IMR-90 (cell line): ENCODE measurements around the gene HOXA13. TPM values are rescaled to one million over a fixed set of nuclear protein-coding genes. Genes with fewer than 3 reads are reported as not detected.
A peak's percentile ranks its signal among the peaks of the same experiment; 100 is the strongest.

Source experiments
- ATAC-seq: fragments of 200-7000 bp; cut with Tn5 transposase; 2 replicates; pipeline ENCODE4 v1.9.1; 2020; ENCODE audit warnings: low read depth, mild to moderate bottlenecking, moderate library complexity
- BruUV-seq: library from RNA; stranded (reverse); fragments of 400-500 nt; replicated peaks from 2 replicates; lab custom pipeline; 2021; lab: Mats Ljungman, UMichigan
- CTCF ChIA-PET: fragments of 300-600 bp; formaldehyde crosslinking; extraction: SDS; loops from one replicate; lab custom pipeline; 2021; ENCODE audit warnings: antibody characterized with exemption; lab: Yijun Ruan, JAX
- POLR2A ChIA-PET: fragments of 300-600 bp; sonication (Branson Sonifier 250); formaldehyde crosslinking; loops from one replicate; lab custom pipeline; 2022; ENCODE audit warnings: antibody characterized with exemption; ENCODE audit not compliant: unreplicated experiment; lab: Charles Lee
- DNase-seq: peaks from one replicate; pipeline ENCODE4 v3.0.0; 2013
- H2AFZ ChIP-seq: replicated peaks from 2 replicates; pipeline ENCODE3; 2013; ENCODE audit warnings: low read length, mild to moderate bottlenecking; ENCODE audit not compliant: poor library complexity
- H2AK5ac ChIP-seq: 2 replicates; pipeline ENCODE4 v1.6.1; 2013; ENCODE audit warnings: low read depth, low read length, inconsistent platforms
- H2AK9ac ChIP-seq: replicated peaks from 2 replicates; pipeline ENCODE3; 2013; ENCODE audit warnings: mild to moderate bottlenecking, low read depth, low read length, moderate library complexity; ENCODE audit not compliant: poor library complexity
- H2BK120ac ChIP-seq: 2 replicates; pipeline ENCODE4 v1.6.1; 2013; ENCODE audit warnings: low read depth, low read length, inconsistent platforms
- H2BK15ac ChIP-seq: 3 replicates; pipeline ENCODE4 v1.6.1; 2013; ENCODE audit warnings: low read depth, low read length, inconsistent platforms
- H2BK20ac ChIP-seq: 2 replicates; pipeline ENCODE4 v1.6.1; 2013; ENCODE audit warnings: low read depth, mild to moderate bottlenecking, inconsistent platforms, low read length, moderate library complexity
- H2BK5ac ChIP-seq: 2 replicates; pipeline ENCODE4 v1.6.1; 2013; ENCODE audit warnings: mild to moderate bottlenecking, low read depth, low read length, inconsistent platforms; ENCODE audit not compliant: poor library complexity, severe bottlenecking
- H3K14ac ChIP-seq: replicated peaks from 2 replicates; pipeline ENCODE4 v1.6.1; 2013; ENCODE audit warnings: low read depth, low read length, inconsistent platforms
- H3K18ac ChIP-seq: 2 replicates; pipeline ENCODE4 v1.6.1; 2013; ENCODE audit warnings: low read depth, low read length, control low read depth
- H3K23ac ChIP-seq: 2 replicates; pipeline ENCODE4 v1.6.1; 2013; ENCODE audit warnings: low read depth, low read length, inconsistent platforms
- H3K27ac ChIP-seq: 2 replicates; pipeline ENCODE4 v1.5.1; 2013; ENCODE audit warnings: mild to moderate bottlenecking, control low read depth, low read length; ENCODE audit not compliant: insufficient read depth
- H3K27me3 ChIP-seq: 2 replicates; pipeline ENCODE4 v1.6.1; 2013; ENCODE audit warnings: low read length; ENCODE audit not compliant: control insufficient read depth, insufficient read depth
- H3K36me3 ChIP-seq: 2 replicates; pipeline ENCODE4 v1.6.1; 2013; ENCODE audit warnings: low read length, mixed read lengths; ENCODE audit not compliant: control insufficient read depth, insufficient read depth
- H3K4ac ChIP-seq: 2 replicates; pipeline ENCODE4 v1.6.1; 2013; ENCODE audit warnings: low read depth, low read length, inconsistent platforms
- H3K4me1 ChIP-seq: 2 replicates; pipeline ENCODE4 v1.6.1; 2013; ENCODE audit warnings: low read length, mixed read lengths; ENCODE audit not compliant: control insufficient read depth, insufficient read depth
- H3K4me2 ChIP-seq: 2 replicates; pipeline ENCODE4 v1.6.1; 2013; ENCODE audit warnings: low read depth, mild to moderate bottlenecking, control low read depth, low read length, moderate library complexity
- H3K4me3 ChIP-seq: 2 replicates; pipeline ENCODE4 v1.5.1; 2013; ENCODE audit warnings: low read depth, mild to moderate bottlenecking, control low read depth, low read length, moderate library complexity; ENCODE audit not compliant: insufficient read depth
- H3K56ac ChIP-seq: 2 replicates; pipeline ENCODE4 v1.6.1; 2013; ENCODE audit warnings: low read length, inconsistent platforms; ENCODE audit not compliant: insufficient read depth; ENCODE audit errors: extremely low read depth
- H3K79me1 ChIP-seq, 2 experiments: 2 replicates each; pipeline ENCODE4 v1.6.1; 2013; ENCODE audit warnings: low read length in 2 of 2, inconsistent platforms in 1 of 2, low read depth in 1 of 2
- H3K9ac ChIP-seq: 2 replicates; pipeline ENCODE4 v1.6.1; 2013; ENCODE audit warnings: low read depth, low read length, control low read depth
- H3K9me1 ChIP-seq: 2 replicates; pipeline ENCODE4 v1.6.1; 2013; ENCODE audit warnings: low read length, inconsistent platforms; ENCODE audit not compliant: insufficient read depth
- H3K9me3 ChIP-seq: 2 replicates; pipeline ENCODE4 v1.6.1; 2013; ENCODE audit warnings: low read length; ENCODE audit not compliant: control insufficient read depth, insufficient read depth
- H4K20me1 ChIP-seq: 2 replicates; pipeline ENCODE4 v1.6.1; 2013; ENCODE audit warnings: low read length, inconsistent platforms; ENCODE audit not compliant: insufficient read depth
- H4K5ac ChIP-seq: 2 replicates; pipeline ENCODE4 v1.6.1; 2013; ENCODE audit warnings: mild to moderate bottlenecking, low read depth, low read length, control low read depth
- H4K8ac ChIP-seq, 2 experiments: 2 replicates each; pipeline ENCODE4 v1.6.1; 2013; ENCODE audit warnings: low read depth in 2 of 2, low read length in 2 of 2, control low read depth in 1 of 2, inconsistent platforms in 1 of 2
- H4K91ac ChIP-seq: 2 replicates; pipeline ENCODE4 v1.6.1; 2013; ENCODE audit warnings: low read depth, low read length, inconsistent platforms; ENCODE audit not compliant: insufficient read depth
- CHD1 ChIP-seq: IDR thresholded peaks from 2 replicates; pipeline ENCODE4 v1.6.1; 2012; ENCODE audit warnings: low read depth, low read length, improper control_type of control experiment
- CTCF ChIP-seq: conservative IDR thresholded peaks from 2 replicates; pipeline ENCODE4 v1.5.1; 2012; ENCODE audit warnings: mild to moderate bottlenecking, low read depth, low read length, improper control_type of control experiment
- ELK1 ChIP-seq: fragments of 150-350 bp; IDR thresholded peaks from 2 replicates; pipeline ENCODE4 v1.6.1; 2016; ENCODE audit warnings: low read depth, mild to moderate bottlenecking, low read length, moderate library complexity, borderline replicate concordance
- MAZ ChIP-seq: IDR thresholded peaks from 2 replicates; pipeline ENCODE4 v1.6.1; 2012; ENCODE audit warnings: low read depth, mild to moderate bottlenecking, low read length, improper control_type of control experiment, moderate library complexity, borderline replicate concordance
- MXI1 ChIP-seq: IDR thresholded peaks from 2 replicates; pipeline ENCODE4 v1.6.1; 2012; ENCODE audit warnings: low read depth, mild to moderate bottlenecking, low read length, moderate library complexity, borderline replicate concordance
- RAD21 ChIP-seq: IDR thresholded peaks from 2 replicates; pipeline ENCODE4 v1.6.1; 2012; ENCODE audit warnings: low read length, improper control_type of control experiment
- RFX5 ChIP-seq: IDR thresholded peaks from 2 replicates; pipeline ENCODE4 v1.8.0; 2012; ENCODE audit warnings: low read depth, mild to moderate bottlenecking, low read length, moderate library complexity
- WGBS, 2 experiments: methylation state at CpG; one replicate each; pipeline versions ENCODE4 v1.1.5 to v1.1.7; 2013; ENCODE audit warnings: missing lambda C conversion rate in 2 of 2; ENCODE audit not compliant: insufficient read length in 1 of 2; ENCODE audit errors: extremely low coverage in 2 of 2; 5-methylcytosine and 5-hydroxymethylcytosine counted together
- dilution Hi-C: fragments of 300-500 bp; cut with HindIII; formaldehyde crosslinking; loops from one replicate; pipeline ENCODE4 v1.14.3; 2018; ENCODE audit warnings: low sequenced_read_pairs; ENCODE audit not compliant: unreplicated experiment
- in situ Hi-C: fragments of 300-500 bp; cut with MboI; formaldehyde crosslinking; loops from 3 replicates; pipeline ENCODE4 v1.14.3; 2019; ENCODE audit warnings: low sequenced_read_pairs, inconsistent platforms, mixed read lengths
- intact Hi-C: fragments of 100-400 bp; cut with micrococcal nuclease; formaldehyde crosslinking; loops from 2 replicates; pipeline ENCODE4 v1.10.0; 2022
- polyA plus RNA-seq, 3 experiments: library from polyadenylated mRNA; depleted of rRNA; stranded (reverse); fragments of >200 nt; gene quantifications; 2 replicates each; pipeline ENCODE4 v1.2.3, GENCODE V29; 2012; ENCODE audit warnings: low replicate concordance in 1 of 3
- total RNA-seq: library from RNA; depleted of rRNA; stranded (reverse); fragments of >200 nt; gene quantifications from 2 replicates; pipeline ENCODE4 v1.2.3, GENCODE V29; 2012

Gene HOXA13
- total and polyA plus RNA-seq, 2 of the 4 experiments (the other 2 are of a cell fraction) = not detected

GRCh38 chr7:27162561-27163287, 37.2 kb downstream of the HOXA13 start (continued):
- TF ChIP-seq MXI1 = no peak

GRCh38 chr7:27161721-27162560, 38.0 kb downstream of the HOXA13 start:
- H3K27ac ChIP-seq = no peak overlapping the region
- H4K20me1 ChIP-seq = no peaks in the 10 kb centered on the region
- H2BK120ac ChIP-seq = no peak overlapping the region
- ATAC-seq (no peak), DNase-seq (no peak)
- no peak overlapping the region for H2BK15ac ChIP-seq
- H3K4me2 ChIP-seq = no peak overlapping the region
- no peak overlapping the region for H4K5ac ChIP-seq
- peak overlapping the region; percentile 45 for H2AFZ ChIP-seq
- dilution Hi-C loops (no loop called here), intact Hi-C loops (loop anchor here (1.0 to 10.0 kb wide), 4 partner anchors 793 to 1907 kb away; partner anchors contain the start of genes CBX3 and HNRNPA2B1), in situ Hi-C loops (no loop called here)
- ChIA-PET CTCF (interaction anchor here (1.4 to 1.8 kb wide), 3 partner anchors 20 to 793 kb away, joined by 6 to 29 read pairs (median 6); no protein-coding TSS in a partner anchor), POLR2A (no interaction called here)
- H2AK9ac ChIP-seq = no peak overlapping the region
- peaks cover 11% of the 10 kb centered on the region; the same call in 1 of the 2 replicates for H3K9me3 ChIP-seq
- H3K9ac ChIP-seq = no peak overlapping the region
- no peak overlapping the region for H3K4me3 ChIP-seq
- H2AK5ac ChIP-seq = no peak overlapping the region
- H3K56ac ChIP-seq = no peak overlapping the region
- no peaks in the 10 kb centered on the region for H3K9me1 ChIP-seq
- no peak overlapping the region for H2BK20ac ChIP-seq
- no peak overlapping the region for H2BK5ac ChIP-seq
- TF ChIP-seq MAZ (no peak), ELK1 (no peak), CTCF (no peak), CHD1 (no peak), RAD21 (no peak), RFX5 (no peak)
- WGBS, 2 experiments = 100% methylated on average over 1 of the region's 30 CpGs; no CpG with 5 or more reads in 1 of the 2 experiments
- H3K14ac ChIP-seq = no peak overlapping the region
- no TSS peak for BruUV-seq
- H4K8ac ChIP-seq = no peak overlapping the region
- peaks cover under 1% of the 10 kb centered on the region; the same call in 1 of the 2 replicates for H3K4me1 ChIP-seq
- H3K79me1 ChIP-seq = no peaks in the 10 kb centered on the region
- no peak overlapping the region for H3K4ac ChIP-seq
- no peak overlapping the region for H4K91ac ChIP-seq
- no peak overlapping the region for H3K18ac ChIP-seq
- peaks cover 40% of the 10 kb centered on the region for H3K27me3 ChIP-seq
- H3K36me3 ChIP-seq = no peaks in the 10 kb centered on the region
- no peak overlapping the region for H3K23ac ChIP-seq
